ENCODE data around the gene DUS2. TPM values are rescaled to one million over a fixed set of nuclear protein-coding genes. Genes with fewer than 3 reads are reported as not detected.

DUS2 gene
- total RNA-seq, 1 donor from 2014 or later: 16.4 TPM

DNA sequence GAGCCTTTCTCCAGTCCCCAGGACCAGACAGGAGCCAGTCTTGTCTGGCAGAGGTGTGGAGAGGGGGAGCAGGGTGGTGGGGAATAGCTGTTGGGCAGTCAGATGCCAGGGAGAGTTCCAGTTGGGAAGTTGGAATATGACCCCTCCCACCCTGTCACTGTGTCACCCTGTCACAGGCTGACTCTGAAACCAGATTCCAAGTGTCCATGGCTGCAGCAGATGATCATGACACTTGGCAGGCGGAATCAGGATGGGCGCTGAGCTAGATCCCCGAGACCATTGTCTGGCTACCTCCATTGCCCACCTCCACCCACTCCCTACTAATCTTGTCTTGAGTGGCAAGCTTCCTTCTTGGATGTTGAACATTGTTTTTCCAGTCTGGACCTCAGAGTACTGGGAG lies 52.9 kb downstream of the DUS2 start:
- Mint-ChIP-seq H3K36me3 (ENCODE audit: low read depth, unreplicated experiment) (peaks cover 22% of the 10 kb centered on the region), H3K27ac (ENCODE audit: unreplicated experiment) (no peak overlapping the region)
- TF ChIP-seq, protein P1, sequence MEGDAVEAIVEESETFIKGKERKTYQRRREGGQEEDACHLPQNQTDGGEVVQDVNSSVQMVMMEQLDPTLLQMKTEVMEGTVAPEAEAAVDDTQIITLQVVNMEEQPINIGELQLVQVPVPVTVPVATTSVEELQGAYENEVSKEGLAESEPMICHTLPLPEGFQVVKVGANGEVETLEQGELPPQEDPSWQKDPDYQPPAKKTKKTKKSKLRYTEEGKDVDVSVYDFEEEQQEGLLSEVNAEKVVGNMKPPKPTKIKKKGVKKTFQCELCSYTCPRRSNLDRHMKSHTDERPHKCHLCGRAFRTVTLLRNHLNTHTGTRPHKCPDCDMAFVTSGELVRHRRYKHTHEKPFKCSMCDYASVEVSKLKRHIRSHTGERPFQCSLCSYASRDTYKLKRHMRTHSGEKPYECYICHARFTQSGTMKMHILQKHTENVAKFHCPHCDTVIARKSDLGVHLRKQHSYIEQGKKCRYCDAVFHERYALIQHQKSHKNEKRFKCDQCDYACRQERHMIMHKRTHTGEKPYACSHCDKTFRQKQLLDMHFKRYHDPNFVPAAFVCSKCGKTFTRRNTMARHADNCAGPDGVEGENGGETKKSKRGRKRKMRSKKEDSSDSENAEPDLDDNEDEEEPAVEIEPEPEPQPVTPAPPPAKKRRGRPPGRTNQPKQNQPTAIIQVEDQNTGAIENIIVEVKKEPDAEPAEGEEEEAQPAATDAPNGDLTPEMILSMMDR (IDR thresholded peaks at IDR 0.05; ENCODE audit: unreplicated experiment): no peak

DNA sequence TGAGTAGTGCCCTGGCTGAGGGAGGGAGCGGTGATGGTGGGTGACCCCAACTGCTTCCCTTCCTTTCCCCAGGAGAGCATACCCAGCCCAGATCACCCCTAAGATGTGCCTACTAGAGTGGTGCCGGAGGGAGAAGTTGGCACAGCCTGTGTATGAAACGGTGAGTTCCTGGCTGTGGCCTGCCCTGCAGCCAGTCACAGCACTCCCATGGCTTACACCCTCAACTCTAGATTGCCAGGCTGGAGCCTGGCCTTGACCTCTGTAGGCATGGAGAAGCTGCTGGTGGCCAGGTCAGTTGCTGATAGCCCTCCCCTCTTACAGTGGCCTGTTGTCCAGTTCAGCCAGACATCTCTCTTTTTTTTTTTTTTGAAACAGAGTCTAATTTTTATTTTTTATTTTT lies 53.5 kb downstream of the DUS2 start:
- no peak overlapping the region for H3K27ac Mint-ChIP-seq (ENCODE audit: unreplicated experiment)

More for the DNA sequence above, 52.9 kb downstream of the DUS2 start:
- no peaks in the 10 kb centered on the region for H3K9me3 Mint-ChIP-seq (ENCODE audit: unreplicated experiment)
- peaks cover 12% of the 10 kb centered on the region for H3K4me1 Mint-ChIP-seq (ENCODE audit: unreplicated experiment)
- DNase-seq (ENCODE audit: low spot score): no peak
- no peak overlapping the region for H3K4me3 Mint-ChIP-seq (ENCODE audit: unreplicated experiment)
- H3K27me3 Mint-ChIP-seq (ENCODE audit: unreplicated experiment): peaks cover 2% of the 10 kb centered on the region

DNA sequence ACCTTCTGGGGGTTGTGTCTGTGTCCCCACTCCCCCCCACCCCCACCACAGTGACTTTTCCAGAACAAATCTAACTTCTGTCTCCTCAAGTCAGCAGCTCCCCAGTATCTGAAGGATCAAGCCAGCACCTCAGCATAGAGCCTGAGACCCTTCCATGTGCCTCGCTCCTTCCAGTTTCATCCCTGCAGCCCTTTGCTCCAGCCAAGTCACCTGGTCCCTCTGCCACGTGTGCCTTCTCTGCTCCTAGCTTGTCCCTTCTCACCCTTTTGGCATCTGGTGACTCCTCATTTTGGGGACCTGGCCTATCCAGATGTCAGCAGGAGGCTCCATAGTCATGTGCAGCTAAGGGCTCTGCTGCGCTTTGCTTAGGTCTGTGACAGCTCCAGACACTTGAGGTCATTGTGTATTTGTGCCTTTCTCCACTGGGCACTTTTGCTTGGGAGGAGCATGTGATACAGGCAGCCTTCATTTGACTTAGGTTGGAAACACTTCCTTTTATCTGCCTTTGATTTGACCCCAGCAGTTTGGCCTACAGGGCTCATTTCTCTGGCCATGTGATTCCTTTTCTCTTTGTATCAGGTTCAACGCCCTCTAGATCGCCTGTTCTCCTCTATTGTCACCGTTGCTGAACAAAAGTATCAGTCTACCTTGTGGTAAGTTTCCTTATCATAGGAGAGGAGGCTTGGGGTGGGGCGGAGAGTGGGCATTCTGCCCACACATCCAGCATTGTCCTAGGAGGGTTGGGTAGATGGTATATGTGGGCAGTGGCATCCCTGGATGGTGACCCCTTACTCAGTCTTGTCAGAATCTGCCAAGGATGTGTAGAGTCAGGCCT lies 55.0 kb downstream of the DUS2 start:
- H3K4me3 Mint-ChIP-seq (ENCODE audit: unreplicated experiment): no peak overlapping the region
- H3K36me3 Mint-ChIP-seq (ENCODE audit: low read depth, unreplicated experiment): peaks cover 17% of the 10 kb centered on the region
- no peak for DNase-seq (ENCODE audit: low spot score)
- TF ChIP-seq, protein P1 (IDR thresholded peaks at IDR 0.05; ENCODE audit: unreplicated experiment): no peak
- no peak overlapping the region for H3K27ac Mint-ChIP-seq (ENCODE audit: unreplicated experiment)
- peaks cover 16% of the 10 kb centered on the region for H3K4me1 Mint-ChIP-seq (ENCODE audit: unreplicated experiment)
- peaks cover 4% of the 10 kb centered on the region for H3K27me3 Mint-ChIP-seq (ENCODE audit: unreplicated experiment)
- H3K9me3 Mint-ChIP-seq (ENCODE audit: unreplicated experiment): no peaks in the 10 kb centered on the region

More for the DNA sequence above, 53.5 kb downstream of the DUS2 start:
- no peak overlapping the region for H3K4me3 Mint-ChIP-seq (ENCODE audit: unreplicated experiment)
- TF ChIP-seq, protein P1 (IDR thresholded peaks at IDR 0.05; ENCODE audit: unreplicated experiment): no peak
- H3K4me1 Mint-ChIP-seq (ENCODE audit: unreplicated experiment): peaks cover 16% of the 10 kb centered on the region
- H3K27me3 Mint-ChIP-seq (ENCODE audit: unreplicated experiment): peaks cover 2% of the 10 kb centered on the region
- no peaks in the 10 kb centered on the region for H3K9me3 Mint-ChIP-seq (ENCODE audit: unreplicated experiment)
- DNase-seq (ENCODE audit: low spot score): no peak
- H3K36me3 Mint-ChIP-seq (ENCODE audit: low read depth, unreplicated experiment): peaks cover 17% of the 10 kb centered on the region

DNA sequence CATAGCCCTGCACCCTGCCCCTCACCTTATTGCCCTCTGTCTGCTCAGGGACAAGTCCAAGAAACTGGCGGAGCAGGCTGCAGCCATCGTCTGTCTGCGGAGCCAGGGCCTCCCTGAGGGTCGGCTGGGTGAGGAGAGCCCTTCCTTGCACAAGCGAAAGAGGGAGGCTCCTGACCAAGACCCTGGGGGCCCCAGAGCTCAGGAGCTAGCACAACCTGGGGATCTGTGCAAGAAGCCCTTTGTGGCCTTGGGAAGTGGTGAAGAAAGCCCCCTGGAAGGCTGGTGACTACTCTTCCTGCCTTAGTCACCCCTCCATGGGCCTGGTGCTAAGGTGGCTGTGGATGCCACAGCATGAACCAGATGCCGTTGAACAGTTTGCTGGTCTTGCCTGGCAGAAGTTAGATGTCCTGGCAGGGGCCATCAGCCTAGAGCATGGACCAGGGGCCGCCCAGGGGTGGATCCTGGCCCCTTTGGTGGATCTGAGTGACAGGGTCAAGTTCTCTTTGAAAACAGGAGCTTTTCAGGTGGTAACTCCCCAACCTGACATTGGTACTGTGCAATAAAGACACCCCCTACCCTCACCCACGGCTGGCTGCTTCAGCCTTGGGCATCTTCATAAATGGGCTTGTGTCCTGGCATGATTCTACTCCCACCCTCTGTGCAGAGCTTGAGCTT lies 55.8 kb downstream of the DUS2 start:
- H3K36me3 Mint-ChIP-seq (ENCODE audit: low read depth, unreplicated experiment): peaks cover 21% of the 10 kb centered on the region
- no peak overlapping the region for H3K4me3 Mint-ChIP-seq (ENCODE audit: unreplicated experiment)
- no peaks in the 10 kb centered on the region for H3K9me3 Mint-ChIP-seq (ENCODE audit: unreplicated experiment)
- H3K4me1 Mint-ChIP-seq (ENCODE audit: unreplicated experiment): peaks cover 23% of the 10 kb centered on the region
- peaks cover 7% of the 10 kb centered on the region for H3K27me3 Mint-ChIP-seq (ENCODE audit: unreplicated experiment)
- no peak overlapping the region for H3K27ac Mint-ChIP-seq (ENCODE audit: unreplicated experiment)
- DNase-seq (ENCODE audit: low spot score): no peak
- TF ChIP-seq, protein P1 (IDR thresholded peaks at IDR 0.05; ENCODE audit: unreplicated experiment): no peak

DNA sequence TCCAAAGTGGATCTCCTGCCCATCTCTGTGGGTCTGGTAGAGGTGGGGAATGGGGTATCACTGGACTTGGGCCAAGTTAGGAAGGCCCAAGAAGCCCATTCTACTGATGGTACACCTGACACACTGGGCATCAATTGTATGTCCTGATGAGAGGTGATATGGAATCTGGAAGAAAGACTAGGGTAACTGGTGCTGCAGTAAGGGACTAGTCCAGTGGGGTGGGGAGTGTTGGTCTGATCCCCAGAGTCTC lies 56.2 kb downstream of the DUS2 start:
- DNase-seq (ENCODE audit: low spot score): no peak
- Mint-ChIP-seq H3K4me3 (ENCODE audit: unreplicated experiment) (no peak overlapping the region), H3K4me1 (ENCODE audit: unreplicated experiment) (peaks cover 25% of the 10 kb centered on the region), H3K9me3 (ENCODE audit: unreplicated experiment) (no peaks in the 10 kb centered on the region), H3K27me3 (ENCODE audit: unreplicated experiment) (peaks cover 9% of the 10 kb centered on the region), H3K36me3 (ENCODE audit: low read depth, unreplicated experiment) (peaks cover 18% of the 10 kb centered on the region), H3K27ac (ENCODE audit: unreplicated experiment) (no peak overlapping the region)
- TF ChIP-seq, protein P1 (IDR thresholded peaks at IDR 0.05; ENCODE audit: unreplicated experiment): no peak

Measured in endothelial cell (in vitro differentiated cells).